SK-N-SH (cell line): ENCODE results near the gene PGS1. TPM values are rescaled to one million over a fixed set of nuclear protein-coding genes. Genes with fewer than 3 reads are reported as not detected.

Source experiments
- CTCF ChIA-PET: fragments of 300-600, 350-600 bp; formaldehyde crosslinking; extraction: SDS; loops from one replicate; lab custom pipeline; 2021; lab: Yijun Ruan, JAX
- POLR2A ChIA-PET: fragments of 350-600 bp; sonication (Branson Sonifier 250); formaldehyde crosslinking; extraction: SDS; loops from one replicate; lab custom pipeline; 2020; ENCODE audit warnings: antibody characterized with exemption, inconsistent platforms; lab: Yijun Ruan, JAX
- DNase-seq: peaks from one replicate; pipeline ENCODE4 v3.0.0; 2012
- H2AFZ ChIP-seq: fragments of 200-600 bp; sonication (generic); 2 replicates; pipeline ENCODE4 v1.8.1; 2016; ENCODE audit warnings: antibody characterized with exemption, mild to moderate bottlenecking, low read depth
- H3F3A ChIP-seq: fragments of 200-600 bp; sonication (generic); replicated peaks from 2 replicates; pipeline ENCODE3; 2016; ENCODE audit warnings: antibody characterized with exemption, mild to moderate bottlenecking; ENCODE audit not compliant: insufficient read depth
- H3K27ac ChIP-seq, 2 experiments: fragments of 200-500 bp in 1 of 2; fragments of 200-600 bp in 1 of 2; sonication (Bioruptor generic) in 1 of 2; sonication (generic), shearing (Covaris generic) in 1 of 2; 2 replicates each; pipeline versions ENCODE4 v1.5.1 to v1.6.1; 2014 to 2016; ENCODE audit warnings: low read depth in 2 of 2, inconsistent platforms in 1 of 2, low read length in 1 of 2, mild to moderate bottlenecking in 1 of 2, mixed read lengths in 1 of 2
- H3K27me3 ChIP-seq: fragments of 200-600 bp; sonication (generic), shearing (Covaris generic); 2 replicates; pipeline ENCODE4 v1.6.1; 2016; ENCODE audit warnings: mixed run types; ENCODE audit not compliant: insufficient read depth
- H3K36me3 ChIP-seq, 2 experiments: fragments of 200-500 bp in 1 of 2; fragments of 200-600 bp in 1 of 2; sonication (Bioruptor generic) in 1 of 2; sonication (generic) in 1 of 2; replicated peaks in 1 of 2; 2 replicates each; pipeline versions ENCODE3 to v1.5.1; 2014 to 2016; ENCODE audit warnings: low read length in 1 of 2, mild to moderate bottlenecking in 1 of 2; ENCODE audit not compliant: insufficient read depth in 2 of 2, control insufficient read depth in 1 of 2
- H3K4me1 ChIP-seq, 2 experiments: fragments of 200-500 bp in 1 of 2; fragments of 200-600 bp in 1 of 2; sonication (Bioruptor generic) in 1 of 2; sonication (generic), shearing (Covaris generic) in 1 of 2; 2 replicates each; pipeline versions ENCODE4 v1.5.1 to v1.6.1; 2014 to 2016; ENCODE audit warnings: low read depth in 1 of 2, low read length in 1 of 2, mixed run types in 1 of 2; ENCODE audit not compliant: insufficient read depth in 2 of 2, control insufficient read depth in 1 of 2
- H3K4me2 ChIP-seq: fragments of 200-600 bp; sonication (generic), shearing (Covaris generic); 2 replicates; pipeline ENCODE4 v1.6.1; 2017; ENCODE audit warnings: mixed run types
- H3K4me3 ChIP-seq, 2 experiments: fragments of 200-500 bp in 1 of 2; fragments of 200-600 bp in 1 of 2; sonication (Bioruptor generic) in 1 of 2; sonication (generic), shearing (Covaris generic) in 1 of 2; 2 replicates each; pipeline versions ENCODE4 v1.5.1 to v1.8.1; 2014 to 2016; ENCODE audit warnings: low read depth in 2 of 2, inconsistent platforms in 1 of 2, low read length in 1 of 2, mild to moderate bottlenecking in 1 of 2, mixed read lengths in 1 of 2, moderate library complexity in 1 of 2
- H3K79me2 ChIP-seq: fragments of 200-600 bp; sonication (generic); 2 replicates; pipeline ENCODE4 v1.8.1; 2017; ENCODE audit warnings: mild to moderate bottlenecking; ENCODE audit not compliant: insufficient read depth
- H3K9ac ChIP-seq: fragments of 200-600 bp; sonication (generic); 2 replicates; pipeline ENCODE4 v1.6.1; 2017; ENCODE audit warnings: mixed run types
- H3K9me2 ChIP-seq: fragments of 200-600 bp; sonication (generic); 2 replicates; pipeline ENCODE4 v1.6.1; 2017; ENCODE audit warnings: mixed run types
- H3K9me3 ChIP-seq: fragments of 200-600 bp; sonication (generic); 2 replicates; pipeline ENCODE4 v1.6.1; 2017; ENCODE audit warnings: mixed run types, mild to moderate bottlenecking, moderate library complexity
- H4K20me1 ChIP-seq: fragments of 200-600 bp; sonication (generic); 2 replicates; pipeline ENCODE4 v1.6.1; 2017; ENCODE audit warnings: mild to moderate bottlenecking, mixed run types; ENCODE audit not compliant: insufficient read depth
- EP300 ChIP-seq, 2 experiments: IDR thresholded peaks; 2 replicates each; pipeline versions ENCODE4 v1.4.0 to v1.6.1; 2012; ENCODE audit warnings: borderline replicate concordance in 1 of 2, low read depth in 1 of 2, low read length in 1 of 2
- GABPA ChIP-seq: IDR thresholded peaks from 2 replicates; pipeline ENCODE4 v1.4.0; 2012; ENCODE audit warnings: low read depth, mild to moderate bottlenecking
- GATA2 ChIP-seq: sonication (generic); formaldehyde crosslinking; IDR thresholded peaks from 2 replicates; pipeline ENCODE4 v1.5.0; 2020; ENCODE audit warnings: mild to moderate bottlenecking, missing genetic modification reagents
- MEF2A ChIP-seq: IDR thresholded peaks from 2 replicates; pipeline ENCODE4 v1.4.0; 2012; ENCODE audit warnings: low read depth, borderline replicate concordance
- NFIC ChIP-seq: IDR thresholded peaks from 2 replicates; pipeline ENCODE4 v1.4.0; 2012; ENCODE audit warnings: borderline replicate concordance
- NRF1 ChIP-seq: IDR thresholded peaks from 2 replicates; pipeline ENCODE4 v1.6.1; 2012; ENCODE audit warnings: low read depth, mild to moderate bottlenecking, low read length
- RAD21 ChIP-seq: IDR thresholded peaks from 2 replicates; pipeline ENCODE4 v1.6.1; 2012; ENCODE audit warnings: mild to moderate bottlenecking, low read length
- RCOR1 ChIP-seq: fragments of 150-350 bp; IDR thresholded peaks from 2 replicates; pipeline ENCODE4 v1.6.1; 2017; ENCODE audit warnings: antibody characterized with exemption, low read length
- RFX5 ChIP-seq: IDR thresholded peaks from 2 replicates; pipeline ENCODE4 v1.6.1; 2012; ENCODE audit warnings: mild to moderate bottlenecking, improper control_type of control experiment, low read length
- RXRA ChIP-seq: IDR thresholded peaks from 2 replicates; pipeline ENCODE4 v1.4.0; 2012; ENCODE audit warnings: low read depth, mild to moderate bottlenecking, borderline replicate concordance
- SIN3A ChIP-seq: IDR thresholded peaks from 2 replicates; pipeline ENCODE4 v1.6.1; 2012; ENCODE audit warnings: low read depth, mild to moderate bottlenecking, low read length, moderate library complexity, borderline replicate concordance
- WGBS: methylation state at CpG from one replicate; pipeline ENCODE4 v1.1.6; 2017; ENCODE audit warnings: low lambda C conversion rate; 5-methylcytosine and 5-hydroxymethylcytosine counted together
- polyA plus RNA-seq, 3 experiments: library from polyadenylated mRNA; depleted of rRNA; stranded (reverse); fragments of >200 nt; gene quantifications; 2 replicates each; pipeline ENCODE4 v1.2.3, GENCODE V29; 2012
- TF ChIP-seq, protein P1 (sequence below): fragments of 200-600 bp; sonication (generic); IDR thresholded peaks from 2 replicates; pipeline ENCODE4 v1.6.1; 2017; ENCODE audit warnings: antibody characterized with exemption, mild to moderate bottlenecking, moderate library complexity
- TF ChIP-seq, protein P2 (sequence below): IDR thresholded peaks from 2 replicates; pipeline ENCODE4 v1.4.0; 2012; ENCODE audit warnings: low read depth, borderline replicate concordance
- TF ChIP-seq, protein P3 (sequence below): IDR thresholded peaks from 2 replicates; pipeline ENCODE4 v1.4.0; 2012; ENCODE audit warnings: low read depth
- TF ChIP-seq, protein P4 (sequence below): IDR thresholded peaks from 2 replicates; pipeline ENCODE4 v1.6.1; 2012; ENCODE audit warnings: mild to moderate bottlenecking, low read depth, low read length, moderate library complexity
- TF ChIP-seq, protein P5 (sequence below): fragments of 150-350 bp; IDR thresholded peaks from 2 replicates; pipeline ENCODE4 v1.6.1; 2017; ENCODE audit warnings: antibody characterized with exemption, low read length, low read depth, borderline replicate concordance
- TF ChIP-seq, protein P6 (sequence below): IDR thresholded peaks from 2 replicates; pipeline ENCODE4; 2012

Gene PGS1
- polyA plus RNA-seq, 1 of the 3 experiments (the other 2 are of a cell fraction) = 88.4 TPM

DNA sequence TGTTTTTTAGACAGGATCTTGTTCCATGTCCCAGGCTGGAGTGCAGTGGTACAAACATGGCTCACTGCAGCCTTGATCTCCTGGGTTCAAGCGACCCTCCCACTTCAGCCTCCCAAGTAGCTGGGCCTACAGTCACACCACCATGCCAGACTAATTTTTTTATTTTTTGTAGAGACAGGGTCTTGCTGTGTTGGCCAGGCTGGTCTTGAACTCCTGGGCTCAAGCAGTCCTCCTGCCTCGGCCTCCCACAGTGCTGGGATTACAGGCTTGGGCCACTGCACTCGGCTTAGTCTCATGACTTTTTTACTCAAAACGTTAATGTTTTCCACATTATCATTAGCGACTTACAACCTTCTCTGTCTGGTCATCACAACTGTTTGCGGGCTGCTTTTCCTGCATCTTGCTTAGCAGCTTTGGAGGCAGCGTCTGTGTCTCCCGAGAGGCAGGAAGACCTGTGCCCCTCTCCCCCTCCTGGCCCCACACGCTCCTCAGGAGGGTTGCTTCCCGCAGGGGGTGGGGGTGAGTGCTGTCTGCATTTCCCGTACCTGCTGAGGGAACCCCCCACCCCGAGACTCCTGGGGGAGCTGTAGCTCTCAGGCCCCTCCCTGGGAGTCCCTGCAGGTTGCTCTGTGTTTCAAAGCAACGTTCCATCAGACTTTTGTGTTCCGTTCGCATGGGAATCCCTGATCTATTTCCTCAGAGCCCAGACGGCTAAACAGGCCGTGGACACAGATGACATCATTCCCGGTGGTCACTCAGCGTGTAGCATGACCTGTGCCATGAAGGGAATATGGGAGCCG lies 52.6 kb downstream of the PGS1 start:
- no peak for DNase-seq
- TF ChIP-seq, protein P1, sequence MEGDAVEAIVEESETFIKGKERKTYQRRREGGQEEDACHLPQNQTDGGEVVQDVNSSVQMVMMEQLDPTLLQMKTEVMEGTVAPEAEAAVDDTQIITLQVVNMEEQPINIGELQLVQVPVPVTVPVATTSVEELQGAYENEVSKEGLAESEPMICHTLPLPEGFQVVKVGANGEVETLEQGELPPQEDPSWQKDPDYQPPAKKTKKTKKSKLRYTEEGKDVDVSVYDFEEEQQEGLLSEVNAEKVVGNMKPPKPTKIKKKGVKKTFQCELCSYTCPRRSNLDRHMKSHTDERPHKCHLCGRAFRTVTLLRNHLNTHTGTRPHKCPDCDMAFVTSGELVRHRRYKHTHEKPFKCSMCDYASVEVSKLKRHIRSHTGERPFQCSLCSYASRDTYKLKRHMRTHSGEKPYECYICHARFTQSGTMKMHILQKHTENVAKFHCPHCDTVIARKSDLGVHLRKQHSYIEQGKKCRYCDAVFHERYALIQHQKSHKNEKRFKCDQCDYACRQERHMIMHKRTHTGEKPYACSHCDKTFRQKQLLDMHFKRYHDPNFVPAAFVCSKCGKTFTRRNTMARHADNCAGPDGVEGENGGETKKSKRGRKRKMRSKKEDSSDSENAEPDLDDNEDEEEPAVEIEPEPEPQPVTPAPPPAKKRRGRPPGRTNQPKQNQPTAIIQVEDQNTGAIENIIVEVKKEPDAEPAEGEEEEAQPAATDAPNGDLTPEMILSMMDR = no peak
- TF ChIP-seq NRF1 = no peak
- TF ChIP-seq, protein P2, sequence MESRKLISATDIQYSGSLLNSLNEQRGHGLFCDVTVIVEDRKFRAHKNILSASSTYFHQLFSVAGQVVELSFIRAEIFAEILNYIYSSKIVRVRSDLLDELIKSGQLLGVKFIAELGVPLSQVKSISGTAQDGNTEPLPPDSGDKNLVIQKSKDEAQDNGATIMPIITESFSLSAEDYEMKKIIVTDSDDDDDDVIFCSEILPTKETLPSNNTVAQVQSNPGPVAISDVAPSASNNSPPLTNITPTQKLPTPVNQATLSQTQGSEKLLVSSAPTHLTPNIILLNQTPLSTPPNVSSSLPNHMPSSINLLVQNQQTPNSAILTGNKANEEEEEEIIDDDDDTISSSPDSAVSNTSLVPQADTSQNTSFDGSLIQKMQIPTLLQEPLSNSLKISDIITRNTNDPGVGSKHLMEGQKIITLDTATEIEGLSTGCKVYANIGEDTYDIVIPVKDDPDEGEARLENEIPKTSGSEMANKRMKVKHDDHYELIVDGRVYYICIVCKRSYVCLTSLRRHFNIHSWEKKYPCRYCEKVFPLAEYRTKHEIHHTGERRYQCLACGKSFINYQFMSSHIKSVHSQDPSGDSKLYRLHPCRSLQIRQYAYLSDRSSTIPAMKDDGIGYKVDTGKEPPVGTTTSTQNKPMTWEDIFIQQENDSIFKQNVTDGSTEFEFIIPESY = no peak
- TF ChIP-seq RAD21 = no peak
- no peak for TF ChIP-seq EP300 (IDR thresholded peaks at IDR 0.05; ENCODE audit: borderline replicate concordance in 1 of 2, low read depth in 1 of 2, low read length in 1 of 2)
- TF ChIP-seq, protein P3, sequence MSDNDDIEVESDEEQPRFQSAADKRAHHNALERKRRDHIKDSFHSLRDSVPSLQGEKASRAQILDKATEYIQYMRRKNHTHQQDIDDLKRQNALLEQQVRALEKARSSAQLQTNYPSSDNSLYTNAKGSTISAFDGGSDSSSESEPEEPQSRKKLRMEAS = no peak
- no peak for TF ChIP-seq MEF2A
- TF ChIP-seq NFIC = no peak
- no peak for TF ChIP-seq RFX5
- TF ChIP-seq, protein P4, sequence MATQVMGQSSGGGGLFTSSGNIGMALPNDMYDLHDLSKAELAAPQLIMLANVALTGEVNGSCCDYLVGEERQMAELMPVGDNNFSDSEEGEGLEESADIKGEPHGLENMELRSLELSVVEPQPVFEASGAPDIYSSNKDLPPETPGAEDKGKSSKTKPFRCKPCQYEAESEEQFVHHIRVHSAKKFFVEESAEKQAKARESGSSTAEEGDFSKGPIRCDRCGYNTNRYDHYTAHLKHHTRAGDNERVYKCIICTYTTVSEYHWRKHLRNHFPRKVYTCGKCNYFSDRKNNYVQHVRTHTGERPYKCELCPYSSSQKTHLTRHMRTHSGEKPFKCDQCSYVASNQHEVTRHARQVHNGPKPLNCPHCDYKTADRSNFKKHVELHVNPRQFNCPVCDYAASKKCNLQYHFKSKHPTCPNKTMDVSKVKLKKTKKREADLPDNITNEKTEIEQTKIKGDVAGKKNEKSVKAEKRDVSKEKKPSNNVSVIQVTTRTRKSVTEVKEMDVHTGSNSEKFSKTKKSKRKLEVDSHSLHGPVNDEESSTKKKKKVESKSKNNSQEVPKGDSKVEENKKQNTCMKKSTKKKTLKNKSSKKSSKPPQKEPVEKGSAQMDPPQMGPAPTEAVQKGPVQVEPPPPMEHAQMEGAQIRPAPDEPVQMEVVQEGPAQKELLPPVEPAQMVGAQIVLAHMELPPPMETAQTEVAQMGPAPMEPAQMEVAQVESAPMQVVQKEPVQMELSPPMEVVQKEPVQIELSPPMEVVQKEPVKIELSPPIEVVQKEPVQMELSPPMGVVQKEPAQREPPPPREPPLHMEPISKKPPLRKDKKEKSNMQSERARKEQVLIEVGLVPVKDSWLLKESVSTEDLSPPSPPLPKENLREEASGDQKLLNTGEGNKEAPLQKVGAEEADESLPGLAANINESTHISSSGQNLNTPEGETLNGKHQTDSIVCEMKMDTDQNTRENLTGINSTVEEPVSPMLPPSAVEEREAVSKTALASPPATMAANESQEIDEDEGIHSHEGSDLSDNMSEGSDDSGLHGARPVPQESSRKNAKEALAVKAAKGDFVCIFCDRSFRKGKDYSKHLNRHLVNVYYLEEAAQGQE = no peak
- no peak for TF ChIP-seq SIN3A
- no peak for TF ChIP-seq GABPA
- TF ChIP-seq, protein P5, sequence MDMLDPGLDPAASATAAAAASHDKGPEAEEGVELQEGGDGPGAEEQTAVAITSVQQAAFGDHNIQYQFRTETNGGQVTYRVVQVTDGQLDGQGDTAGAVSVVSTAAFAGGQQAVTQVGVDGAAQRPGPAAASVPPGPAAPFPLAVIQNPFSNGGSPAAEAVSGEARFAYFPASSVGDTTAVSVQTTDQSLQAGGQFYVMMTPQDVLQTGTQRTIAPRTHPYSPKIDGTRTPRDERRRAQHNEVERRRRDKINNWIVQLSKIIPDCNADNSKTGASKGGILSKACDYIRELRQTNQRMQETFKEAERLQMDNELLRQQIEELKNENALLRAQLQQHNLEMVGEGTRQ = no peak
- no peak for TF ChIP-seq GATA2 (CRISPR knock-in tag)
- no peak for TF ChIP-seq RCOR1
- TF ChIP-seq, protein P6, sequence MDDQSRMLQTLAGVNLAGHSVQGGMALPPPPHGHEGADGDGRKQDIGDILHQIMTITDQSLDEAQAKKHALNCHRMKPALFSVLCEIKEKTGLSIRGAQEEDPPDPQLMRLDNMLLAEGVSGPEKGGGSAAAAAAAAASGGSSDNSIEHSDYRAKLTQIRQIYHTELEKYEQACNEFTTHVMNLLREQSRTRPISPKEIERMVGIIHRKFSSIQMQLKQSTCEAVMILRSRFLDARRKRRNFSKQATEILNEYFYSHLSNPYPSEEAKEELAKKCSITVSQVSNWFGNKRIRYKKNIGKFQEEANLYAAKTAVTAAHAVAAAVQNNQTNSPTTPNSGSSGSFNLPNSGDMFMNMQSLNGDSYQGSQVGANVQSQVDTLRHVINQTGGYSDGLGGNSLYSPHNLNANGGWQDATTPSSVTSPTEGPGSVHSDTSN = no peak
- TF ChIP-seq RXRA = no peak
- no peak overlapping the region for H3K27ac ChIP-seq
- WGBS = 92% methylated on average over 20 of the region's 20 CpGs
- H3K4me1 ChIP-seq = peaks cover 0 to 8% of the 10 kb centered on the region in 2 experiments; a peak in 1 of 4 replicates
- no peaks in the 10 kb centered on the region for H3K9me3 ChIP-seq
- H2AFZ ChIP-seq = no peak overlapping the region
- peaks cover 3 to 35% of the 10 kb centered on the region in 2 experiments for H3K36me3 ChIP-seq
- POLR2A ChIA-PET = no interaction called here
- H3K9ac ChIP-seq = no peak overlapping the region
- no peaks in the 10 kb centered on the region for H3K79me2 ChIP-seq
- H3F3A ChIP-seq = no peaks in the 10 kb centered on the region
- CTCF ChIA-PET = interaction anchor here (0.7 to 6.8 kb wide), 4 partner anchors 9 to 144 kb away, joined by 3 to 54 read pairs (median 4); partner anchors contain the start of gene SOCS3
- no peaks in the 10 kb centered on the region for H3K9me2 ChIP-seq
- no peaks in the 10 kb centered on the region for H4K20me1 ChIP-seq
- H3K27me3 ChIP-seq = no peaks in the 10 kb centered on the region
- H3K4me2 ChIP-seq = no peak overlapping the region
- H3K4me3 ChIP-seq = no peak overlapping the region
